WTC11 (cell line): ENCODE results near the gene GDF7. TPM values are rescaled to one million over a fixed set of nuclear protein-coding genes. Genes with fewer than 3 reads are reported as not detected.

Experiments
- ATAC-seq: fragments of 200-7000 bp; cut with Tn5 transposase; 2 replicates; pipeline ENCODE4 v1.10.0; 2021; ENCODE audit warnings: mild to moderate bottlenecking, moderate library complexity
- CTCF ChIA-PET: fragments of 300-600 bp; sonication (Branson Sonifier 250); formaldehyde crosslinking; loops from one replicate; lab custom pipeline; 2021; ENCODE audit warnings: antibody characterized with exemption; lab: Charles Lee
- POLR2A ChIA-PET: fragments of 350-600 bp; sonication (Branson Sonifier 250); formaldehyde crosslinking; loops from one replicate; lab custom pipeline; 2021; ENCODE audit warnings: antibody characterized with exemption; lab: Charles Lee
- DNase-seq: peaks from one replicate; pipeline ENCODE4 v3.0.0; 2021; ENCODE audit warnings: low spot score
- H3K27ac Mint-ChIP-seq: 2 replicates; pipeline ENCODE4 v1.8.0; 2021; ENCODE audit warnings: mixed read lengths
- H3K27me3 Mint-ChIP-seq: 2 replicates; pipeline ENCODE4 v1.8.0; 2021; ENCODE audit warnings: low read depth, mild to moderate bottlenecking, moderate library complexity, mixed read lengths
- H3K36me3 Mint-ChIP-seq: 2 replicates; pipeline ENCODE4 v1.8.0; 2021; ENCODE audit warnings: mixed read lengths
- H3K4me1 Mint-ChIP-seq: 2 replicates; pipeline ENCODE4 v1.8.0; 2022; ENCODE audit warnings: mixed read lengths
- H3K4me3 Mint-ChIP-seq: 2 replicates; pipeline ENCODE4 v1.8.0; 2021; ENCODE audit warnings: mild to moderate bottlenecking, moderate library complexity, mixed read lengths
- H3K9me3 Mint-ChIP-seq: 2 replicates; pipeline ENCODE4 v1.8.0; 2021; ENCODE audit warnings: mixed read lengths
- AFF4 ChIP-seq: sonication (generic); formaldehyde crosslinking; IDR thresholded peaks from 2 replicates; pipeline ENCODE4 v1.8.1; 2023; ENCODE audit warnings: mild to moderate bottlenecking, missing genetic modification reagents, borderline replicate concordance
- AR ChIP-seq: fragments of 250-450 bp; sonication (Bioruptor Pico); IDR thresholded peaks from 2 replicates; pipeline ENCODE4 v1.9.0; 2021; ENCODE audit warnings: mild to moderate bottlenecking
- ATF2 ChIP-seq: sonication (generic); formaldehyde crosslinking; IDR thresholded peaks from 2 replicates; pipeline ENCODE4 v1.8.1; 2022; ENCODE audit warnings: low read depth, missing genetic modification reagents, borderline replicate concordance
- FOXJ3 ChIP-seq: sonication (generic); formaldehyde crosslinking; IDR thresholded peaks from 2 replicates; pipeline ENCODE4 v1.9.0; 2021; ENCODE audit warnings: missing genetic modification reagents, mild to moderate bottlenecking, borderline replicate concordance
- FOXK1 ChIP-seq: sonication (generic); formaldehyde crosslinking; IDR thresholded peaks from 2 replicates; pipeline ENCODE4 v1.8.0; 2022; ENCODE audit warnings: mild to moderate bottlenecking, moderate library complexity, missing genetic modification reagents
- FOXP1 ChIP-seq: sonication (generic); formaldehyde crosslinking; IDR thresholded peaks from 2 replicates; pipeline ENCODE4 v1.8.0; 2022; ENCODE audit warnings: missing genetic modification reagents, mild to moderate bottlenecking, moderate library complexity, borderline replicate concordance
- IRF2 ChIP-seq: sonication (generic); formaldehyde crosslinking; IDR thresholded peaks from 2 replicates; pipeline ENCODE4 v1.8.0; 2022; ENCODE audit warnings: low read depth, missing genetic modification reagents, borderline replicate concordance
- NFE2L1 ChIP-seq: sonication (generic); formaldehyde crosslinking; IDR thresholded peaks from 2 replicates; pipeline ENCODE4 v1.8.1; 2023; ENCODE audit warnings: missing genetic modification reagents
- NR2C2 ChIP-seq: sonication (generic); formaldehyde crosslinking; IDR thresholded peaks from 2 replicates; pipeline ENCODE4 v1.8.0; 2022; ENCODE audit warnings: mild to moderate bottlenecking, missing genetic modification reagents
- RELA ChIP-seq: sonication (generic); formaldehyde crosslinking; IDR thresholded peaks from 2 replicates; pipeline ENCODE4 v1.8.1; 2022; ENCODE audit warnings: missing genetic modification reagents, mild to moderate bottlenecking, borderline replicate concordance
- TCF7 ChIP-seq: sonication (generic); formaldehyde crosslinking; IDR thresholded peaks from 2 replicates; pipeline ENCODE4 v1.8.0; 2022; ENCODE audit warnings: mild to moderate bottlenecking, low read depth, missing genetic modification reagents, moderate library complexity
- TEAD1 ChIP-seq: sonication (generic); formaldehyde crosslinking; IDR thresholded peaks from 2 replicates; pipeline ENCODE4 v1.8.0; 2022; ENCODE audit warnings: mild to moderate bottlenecking, missing genetic modification reagents
- ZMAT4 ChIP-seq: fragments of 250-450 bp; sonication (Bioruptor Pico); IDR thresholded peaks from 2 replicates; pipeline ENCODE4 v1.9.0; 2021; ENCODE audit warnings: mild to moderate bottlenecking
- ZNF232 ChIP-seq: sonication (generic); formaldehyde crosslinking; IDR thresholded peaks from 2 replicates; pipeline ENCODE4 v1.8.0; 2022; ENCODE audit warnings: mild to moderate bottlenecking, missing genetic modification reagents
- ZNF281 ChIP-seq: sonication (generic); formaldehyde crosslinking; IDR thresholded peaks from 2 replicates; pipeline ENCODE4 v1.8.0; 2023; ENCODE audit warnings: mild to moderate bottlenecking, missing genetic modification reagents
- ZNF317 ChIP-seq: sonication (generic); formaldehyde crosslinking; IDR thresholded peaks from 2 replicates; pipeline ENCODE4 v1.8.1; 2023; ENCODE audit warnings: low read depth, mild to moderate bottlenecking, moderate library complexity, missing genetic modification reagents, borderline replicate concordance
- ZNF512 ChIP-seq: sonication (generic); formaldehyde crosslinking; IDR thresholded peaks from 2 replicates; pipeline ENCODE4 v1.8.1; 2022; ENCODE audit warnings: missing genetic modification reagents, borderline replicate concordance
- ZNF532 ChIP-seq: fragments of 250-450 bp; sonication (Bioruptor Pico); IDR thresholded peaks from 2 replicates; pipeline ENCODE4 v1.9.0; 2021; ENCODE audit warnings: mild to moderate bottlenecking, borderline replicate concordance
- total RNA-seq: library from RNA; stranded (reverse); gene quantifications from 3 replicates; pipeline ENCODE4 v1.2.3, GENCODE V29; 2021

The GDF7 gene
- total RNA-seq, 1 experiment from 2014 or later, result 0.55 TPM

GRCh38 chr2:20693317-20693716 lies 26.4 kb downstream of the GDF7 start (continued):
- TF ChIP-seq ZNF281 (CRISPR knock-in tag), result no peak
- no peak for TF ChIP-seq ZNF317
- TF ChIP-seq NFE2L1, result no peak
- TF ChIP-seq NR2C2 (CRISPR knock-in tag), result no peak
- no peak for TF ChIP-seq AR (CRISPR knock-in tag)
- no peak for TF ChIP-seq FOXJ3 (CRISPR knock-in tag)
- TF ChIP-seq TCF7 (CRISPR knock-in tag), result no peak
- TF ChIP-seq FOXK1, result no peak
- no peak for TF ChIP-seq ZMAT4 (CRISPR knock-in tag)

GRCh38 chr2:20696366-20696765 lies 29.4 kb downstream of the GDF7 start:
- no peaks in the 10 kb centered on the region for H3K36me3 Mint-ChIP-seq
- H3K4me1 Mint-ChIP-seq, result no peaks in the 10 kb centered on the region
- no peaks in the 10 kb centered on the region for H3K9me3 Mint-ChIP-seq
- no peak overlapping the region for H3K27ac Mint-ChIP-seq
- no peaks in the 10 kb centered on the region for H3K27me3 Mint-ChIP-seq
- DNase-seq (no peak), ATAC-seq (no peak)
- POLR2A ChIA-PET, result no interaction called here
- CTCF ChIA-PET, result interaction anchor here (0.5 to 1.1 kb wide), 3 partner anchors 19 to 285 kb away, joined by 3 to 4 read pairs (median 4); no protein-coding TSS in a partner anchor
- H3K4me3 Mint-ChIP-seq, result no peak overlapping the region
- TF ChIP-seq AFF4 (CRISPR knock-in tag) (no peak), ZNF232 (CRISPR knock-in tag) (no peak), NFE2L1 (no peak), ZNF532 (CRISPR knock-in tag) (no peak), IRF2 (no peak), FOXP1 (no peak), RELA (CRISPR knock-in tag) (no peak), ZNF512 (CRISPR knock-in tag) (no peak), TEAD1 (CRISPR knock-in tag) (no peak), ATF2 (CRISPR knock-in tag) (no peak)
